ENCODE measurements around the gene LRRN2.

The LRRN2 gene

DNA sequence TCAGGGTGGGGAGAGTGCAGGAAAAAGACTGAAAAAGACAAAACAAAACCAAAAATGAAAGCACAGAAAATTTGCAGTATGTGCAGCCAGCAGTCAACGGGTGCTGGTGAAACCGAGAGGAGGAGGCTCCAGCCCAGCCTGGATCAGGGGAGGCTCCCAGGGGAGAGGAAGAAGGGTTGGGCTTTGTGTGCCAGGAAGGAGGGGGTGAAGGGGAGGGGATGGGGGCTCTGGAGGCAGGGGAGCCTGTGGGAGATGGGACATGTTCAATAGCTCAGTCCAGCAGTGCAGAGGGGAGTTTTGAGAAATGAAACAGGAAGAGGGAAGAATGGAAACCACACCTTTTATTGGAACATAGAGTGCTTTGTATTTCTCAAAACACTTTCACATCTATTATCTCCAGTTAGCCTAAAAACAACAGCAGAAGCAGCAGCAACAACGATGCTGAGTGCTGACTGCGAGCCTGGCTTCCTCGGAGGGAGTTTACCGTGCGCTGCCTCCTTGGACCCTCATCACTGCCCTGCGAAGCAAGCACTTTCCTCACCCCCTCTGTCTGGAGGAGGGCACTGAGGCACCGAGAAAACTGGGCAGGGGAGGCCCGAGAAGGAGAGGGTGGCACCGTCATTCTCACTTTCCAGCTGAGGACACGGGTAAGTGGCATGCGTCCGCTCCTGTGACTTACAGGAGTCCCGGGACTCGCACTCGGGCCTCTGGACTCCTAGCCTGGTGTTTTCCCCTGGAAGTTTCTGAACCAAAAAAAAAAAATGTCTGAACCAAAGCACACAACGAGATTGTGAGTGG lies 106.5 kb downstream of the LRRN2 start:
- DNase-seq (ENCODE audit: low read depth, low spot score), result no peak
- no peak overlapping the region for H3K4me3 ChIP-seq (ENCODE audit: low read depth, low read length)
- ChIA-PET CTCF (interaction anchor here (0.6 to 5.0 kb wide), 7 partner anchors 10 to 228 kb away, joined by 3 to 24 read pairs (median 4); no protein-coding TSS in a partner anchor), POLR2A (no interaction called here)
- TF ChIP-seq, protein P1, sequence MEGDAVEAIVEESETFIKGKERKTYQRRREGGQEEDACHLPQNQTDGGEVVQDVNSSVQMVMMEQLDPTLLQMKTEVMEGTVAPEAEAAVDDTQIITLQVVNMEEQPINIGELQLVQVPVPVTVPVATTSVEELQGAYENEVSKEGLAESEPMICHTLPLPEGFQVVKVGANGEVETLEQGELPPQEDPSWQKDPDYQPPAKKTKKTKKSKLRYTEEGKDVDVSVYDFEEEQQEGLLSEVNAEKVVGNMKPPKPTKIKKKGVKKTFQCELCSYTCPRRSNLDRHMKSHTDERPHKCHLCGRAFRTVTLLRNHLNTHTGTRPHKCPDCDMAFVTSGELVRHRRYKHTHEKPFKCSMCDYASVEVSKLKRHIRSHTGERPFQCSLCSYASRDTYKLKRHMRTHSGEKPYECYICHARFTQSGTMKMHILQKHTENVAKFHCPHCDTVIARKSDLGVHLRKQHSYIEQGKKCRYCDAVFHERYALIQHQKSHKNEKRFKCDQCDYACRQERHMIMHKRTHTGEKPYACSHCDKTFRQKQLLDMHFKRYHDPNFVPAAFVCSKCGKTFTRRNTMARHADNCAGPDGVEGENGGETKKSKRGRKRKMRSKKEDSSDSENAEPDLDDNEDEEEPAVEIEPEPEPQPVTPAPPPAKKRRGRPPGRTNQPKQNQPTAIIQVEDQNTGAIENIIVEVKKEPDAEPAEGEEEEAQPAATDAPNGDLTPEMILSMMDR (IDR thresholded peaks at IDR 0.05; ENCODE audit: insufficient read depth, low read length, missing control alignments), result no peak

DNA sequence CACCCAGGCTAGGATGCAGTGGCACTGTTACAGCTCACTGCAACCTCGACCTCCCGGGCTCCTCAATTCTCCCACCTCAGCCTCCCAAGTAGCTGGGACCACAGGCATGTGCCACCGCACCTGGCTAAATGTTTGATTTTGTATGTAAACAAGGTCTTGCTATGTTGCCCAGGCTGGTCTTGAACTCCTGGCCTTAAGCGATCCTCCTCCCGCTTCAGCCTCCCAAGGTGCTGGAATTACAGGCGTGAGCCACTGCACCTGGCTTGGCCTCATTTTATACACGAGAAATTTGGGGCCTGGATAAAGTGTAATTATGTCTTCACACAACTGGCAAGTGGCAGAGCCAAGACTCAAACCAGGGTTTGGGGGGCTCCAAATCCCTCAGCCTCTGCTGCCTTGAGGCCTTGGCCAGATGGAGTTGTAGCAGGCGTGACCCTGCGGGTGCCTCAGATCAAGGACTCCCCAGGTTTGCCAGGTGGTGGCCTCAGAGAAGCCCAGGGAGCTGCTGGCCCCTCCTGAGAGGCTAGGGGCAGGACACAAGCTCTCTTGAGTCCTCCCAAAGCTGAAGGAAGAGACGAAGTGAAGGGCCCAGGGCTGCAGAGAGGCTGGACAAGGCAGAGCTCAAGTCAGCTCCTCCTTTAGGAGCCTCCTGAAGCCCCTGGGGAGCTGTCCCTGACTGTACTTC lies 107.6 kb downstream of the LRRN2 start:
- POLR2A ChIA-PET, result no interaction called here
- H3K4me3 ChIP-seq (ENCODE audit: low read depth, low read length), result no peak overlapping the region
- TF ChIP-seq, protein P1 (IDR thresholded peaks at IDR 0.05; ENCODE audit: insufficient read depth, low read length, missing control alignments), result no peak
- no peak for DNase-seq (ENCODE audit: low read depth, low spot score)
- CTCF ChIA-PET, result interaction anchor here (1.6 to 5.0 kb wide), 3 partner anchors 12 to 229 kb away, joined by 4 to 24 read pairs (median 13); no protein-coding TSS in a partner anchor

DNA sequence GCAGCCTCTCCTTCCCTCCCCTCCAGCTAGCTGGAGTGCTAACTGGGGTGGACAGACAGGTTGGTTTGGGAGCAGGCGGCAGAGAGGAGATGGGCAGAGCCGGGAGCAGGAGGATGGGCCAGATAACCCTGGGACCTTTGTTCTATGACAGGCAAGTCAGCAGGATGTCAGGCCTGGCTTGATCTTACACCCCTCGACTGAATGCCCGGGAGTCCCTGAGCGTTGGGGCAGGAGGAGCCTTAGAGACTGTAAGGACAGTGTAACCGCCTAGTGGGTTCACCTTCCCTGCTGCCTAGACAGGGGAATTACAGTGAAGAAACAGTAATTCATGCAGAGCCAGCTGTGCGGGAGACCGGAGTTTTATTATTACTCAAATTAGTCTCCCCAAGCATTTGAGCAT lies 109.1 kb downstream of the LRRN2 start:
- POLR2A ChIA-PET, result no interaction called here
- no peak overlapping the region for H3K4me3 ChIP-seq (ENCODE audit: low read depth, low read length)
- TF ChIP-seq, protein P1 (IDR thresholded peaks at IDR 0.05; ENCODE audit: insufficient read depth, low read length, missing control alignments), result no peak
- no peak for DNase-seq (ENCODE audit: low read depth, low spot score)
- CTCF ChIA-PET, result interaction anchor here (3.8 to 20.2 kb wide), 2 partner anchors 10 to 231 kb away, joined by 33 to 673 read pairs; no protein-coding TSS in a partner anchor

DNA sequence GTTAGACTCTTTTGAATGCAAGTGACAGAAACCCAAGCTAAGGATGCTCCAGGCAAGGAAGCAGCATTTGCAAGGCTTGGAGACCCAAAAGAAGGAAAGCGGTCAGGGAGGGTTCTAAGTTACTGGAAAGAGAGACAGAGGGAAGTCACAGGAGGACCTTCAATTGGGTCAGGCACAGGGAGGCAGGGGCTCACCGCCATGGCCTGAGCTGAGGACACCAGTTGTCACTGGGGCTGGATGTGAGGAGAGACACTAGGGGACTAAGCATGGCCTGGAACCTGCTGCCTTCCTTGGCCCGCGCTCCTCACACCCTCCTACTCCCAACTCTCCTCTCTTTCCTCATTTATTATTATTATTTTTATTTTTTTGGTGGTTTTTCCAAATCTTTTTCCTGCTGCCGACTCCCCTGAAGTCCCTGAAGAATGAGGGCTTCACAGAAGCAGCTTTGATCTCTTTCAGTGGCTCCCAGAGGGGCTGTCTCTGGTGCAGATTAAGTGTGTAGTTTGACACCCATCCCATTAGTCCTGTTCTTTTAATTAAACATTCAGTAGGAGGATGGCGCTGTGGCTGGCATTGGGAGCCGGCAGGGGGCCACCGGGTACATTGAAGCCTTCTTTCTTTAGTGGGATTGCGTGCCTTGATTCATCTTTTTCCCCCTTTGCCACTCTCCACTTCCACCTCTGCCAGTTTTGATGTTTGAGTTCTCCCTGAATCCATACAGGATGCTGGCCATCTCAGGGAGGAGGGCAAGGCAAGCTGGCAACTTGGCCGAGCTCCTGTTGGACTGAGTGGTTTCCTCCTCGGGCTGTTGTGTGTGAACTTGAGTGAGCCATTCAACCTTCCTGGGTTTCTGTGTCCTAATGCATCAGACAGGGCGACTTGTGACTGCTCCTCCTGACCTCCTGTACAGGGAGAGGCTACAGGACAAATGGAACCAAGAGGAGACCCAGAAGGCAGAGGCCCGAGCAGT lies 110.0 kb downstream of the LRRN2 start:
- TF ChIP-seq, protein P1 (IDR thresholded peaks at IDR 0.05; ENCODE audit: insufficient read depth, low read length, missing control alignments), result no peak
- ChIA-PET CTCF (interaction anchor here (1.2 to 20.2 kb wide), 3 partner anchors 9 to 232 kb away, joined by 3 to 673 read pairs (median 33); no protein-coding TSS in a partner anchor), POLR2A (no interaction called here)
- DNase-seq (ENCODE audit: low read depth, low spot score), result no peak
- no peak overlapping the region for H3K4me3 ChIP-seq (ENCODE audit: low read depth, low read length)

DNA sequence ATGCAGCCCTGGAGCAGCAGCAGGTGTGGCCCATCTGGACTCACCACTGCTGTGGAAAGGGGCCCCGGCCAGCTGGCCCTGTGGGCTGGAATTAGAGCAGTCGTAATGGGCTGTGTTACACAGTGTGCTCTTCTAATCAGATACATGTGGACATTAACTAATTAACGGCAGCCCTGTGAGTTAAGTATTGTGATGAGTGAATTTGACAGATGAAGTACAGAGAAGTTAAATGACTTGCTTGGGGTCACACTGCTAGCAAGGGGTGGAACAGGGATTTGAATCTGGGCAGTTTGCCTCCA lies 110.7 kb downstream of the LRRN2 start:
- no peak for DNase-seq (ENCODE audit: low read depth, low spot score)
- no peak overlapping the region for H3K4me3 ChIP-seq (ENCODE audit: low read depth, low read length)
- TF ChIP-seq, protein P1 (IDR thresholded peaks at IDR 0.05; ENCODE audit: insufficient read depth, low read length, missing control alignments), result no peak
- CTCF ChIA-PET, result interaction anchor here (0.8 to 20.2 kb wide), 7 partner anchors 9 to 233 kb away, joined by 3 to 673 read pairs (median 4); no protein-coding TSS in a partner anchor
- POLR2A ChIA-PET, result no interaction called here

All from AG04449 (cell line).